PC-9 (cell line): ENCODE results near the gene KBTBD7. TPM values are rescaled to one million over a fixed set of nuclear protein-coding genes. Genes with fewer than 3 reads are reported as not detected.

Source experiments
- BruUV-seq: library from RNA; stranded (reverse); fragments of 400-500 nt; replicated peaks from 2 replicates; lab custom pipeline; 2021; lab: Mats Ljungman, UMichigan
- CTCF ChIA-PET: fragments of 300-600 bp; sonication (Branson Sonifier 250); formaldehyde crosslinking; loops from one replicate; lab custom pipeline; 2022; ENCODE audit warnings: antibody characterized with exemption; lab: Charles Lee
- POLR2A ChIA-PET: fragments of 300-600 bp; sonication (Branson Sonifier 250); formaldehyde crosslinking; loops from one replicate; lab custom pipeline; 2022; ENCODE audit warnings: antibody characterized with exemption; ENCODE audit not compliant: unreplicated experiment; lab: Charles Lee
- DNase-seq, 2 experiments: peaks; one replicate each; pipeline versions ENCODE4 v3.0.0 to v3.0.0-alpha.2; 2015 to 2022; ENCODE audit warnings: mixed read lengths in 1 of 2
- H2AFZ ChIP-seq: fragments of 200-600 bp; sonication (generic); 2 replicates; pipeline ENCODE4 v1.8.1; 2017; ENCODE audit warnings: antibody characterized with exemption
- H3F3A ChIP-seq: fragments of 200-600 bp; sonication (generic); 2 replicates; pipeline ENCODE4 v1.8.1; 2017; ENCODE audit warnings: antibody characterized with exemption, mild to moderate bottlenecking, low read depth; ENCODE audit not compliant: insufficient read depth
- H3K27ac ChIP-seq: fragments of 200-600 bp; sonication (generic); 2 replicates; pipeline ENCODE4 v1.6.1; 2016; ENCODE audit warnings: mixed run types
- H3K27me3 ChIP-seq: fragments of 200-600 bp; sonication (generic); 2 replicates; pipeline ENCODE4 v1.6.1; 2016; ENCODE audit warnings: low read depth, mixed run types; ENCODE audit not compliant: insufficient read depth
- H3K36me3 ChIP-seq: fragments of 200-600 bp; sonication (generic); 2 replicates; pipeline ENCODE4 v1.6.1; 2016; ENCODE audit warnings: low read depth, mixed run types
- H3K4me1 ChIP-seq: fragments of 200-600 bp; sonication (generic); replicated peaks from 2 replicates; pipeline ENCODE4 v1.6.1; 2016; ENCODE audit warnings: mixed run types; ENCODE audit not compliant: insufficient read depth
- H3K4me2 ChIP-seq: fragments of 200-600 bp; sonication (generic); 2 replicates; pipeline ENCODE4 v1.6.1; 2017; ENCODE audit warnings: mixed run types
- H3K4me3 ChIP-seq: fragments of 200-600 bp; sonication (generic); 2 replicates; pipeline ENCODE4 v1.6.1; 2016; ENCODE audit warnings: mixed run types
- H3K79me2 ChIP-seq: fragments of 200-600 bp; sonication (generic); 2 replicates; pipeline ENCODE4 v1.6.1; 2017; ENCODE audit warnings: low read depth, mixed run types
- H3K9me2 ChIP-seq: fragments of 200-600 bp; sonication (generic); 2 replicates; pipeline ENCODE4 v1.8.1; 2017; ENCODE audit warnings: mild to moderate bottlenecking; ENCODE audit not compliant: insufficient read depth
- H3K9me3 ChIP-seq: fragments of 200-600 bp; sonication (generic); 2 replicates; pipeline ENCODE4 v1.8.1; 2016; ENCODE audit warnings: low read depth; ENCODE audit not compliant: insufficient read depth
- H4K20me1 ChIP-seq: fragments of 200-600 bp; sonication (generic); 2 replicates; pipeline ENCODE4 v1.8.1; 2017; ENCODE audit not compliant: insufficient read depth
- CTCF ChIP-seq: fragments of 200-600 bp; sonication (generic); conservative IDR thresholded peaks from 2 replicates; pipeline ENCODE4 v1.6.1; 2017; ENCODE audit warnings: mixed run types, antibody characterized with exemption, mild to moderate bottlenecking, moderate library complexity
- EZH2 ChIP-seq: fragments of 200-600 bp; sonication (generic); IDR thresholded peaks from 2 replicates; pipeline ENCODE4 v1.8.0; 2017; ENCODE audit warnings: antibody characterized with exemption, low read depth
- intact Hi-C: fragments of 100-400 bp; cut with micrococcal nuclease; formaldehyde crosslinking; loops from one replicate; pipeline ENCODE4 v1.10.0; 2022; ENCODE audit not compliant: unreplicated experiment
- total RNA-seq: library from RNA; stranded (reverse); gene quantifications from 2 replicates; pipeline ENCODE4 v1.2.3, GENCODE V29; 2021

The KBTBD7 gene
- total RNA-seq, 1 experiment from 2014 or later, result 4.1 TPM

- Histone ChIP-seq H4K20me1 (no peaks in the 10 kb centered on the region), H3K27me3 (no peaks in the 10 kb centered on the region), H3K9me3 (no peaks in the 10 kb centered on the region), H3F3A (no peaks in the 10 kb centered on the region), H3K4me2 (no peak overlapping the region), H3K36me3 (no peaks in the 10 kb centered on the region), H2AFZ (no peak overlapping the region), H3K9me2 (no peaks in the 10 kb centered on the region), H3K27ac (no peak overlapping the region), H3K4me3 (no peak overlapping the region), H3K79me2 (no peaks in the 10 kb centered on the region), H3K4me1 (no peaks in the 10 kb centered on the region)
- CTCF ChIA-PET, result no interaction called here
- TF ChIP-seq EZH2, result no peak
- TF ChIP-seq CTCF, result no peak
- BruUV-seq, result no TSS peak
- intact Hi-C loops, result no loop called here
- POLR2A ChIA-PET, result no interaction called here
- DNase-seq, result no peak
Measured at GRCh38 chr13:41220401-41220800, 26.0 kb upstream of the KBTBD7 start.

- ChIA-PET POLR2A (no interaction called here), CTCF (no interaction called here)
- Histone ChIP-seq H3K4me2 (no peak overlapping the region), H3K9me3 (no peaks in the 10 kb centered on the region), H2AFZ (no peak overlapping the region), H3K4me1 (no peaks in the 10 kb centered on the region), H3K27me3 (no peaks in the 10 kb centered on the region), H3K4me3 (no peak overlapping the region), H3K79me2 (no peaks in the 10 kb centered on the region), H3K27ac (no peak overlapping the region), H3K9me2 (no peaks in the 10 kb centered on the region), H3F3A (no peaks in the 10 kb centered on the region), H3K36me3 (no peaks in the 10 kb centered on the region), H4K20me1 (no peaks in the 10 kb centered on the region)
- TF ChIP-seq EZH2 (no peak), CTCF (no peak)
- peak in 1 of 2 experiments; percentile 37 for DNase-seq
- intact Hi-C loops, result no loop called here
- BruUV-seq, result no TSS peak
Measured at GRCh38 chr13:41216160-41216559, 21.8 kb upstream of the KBTBD7 start.

GRCh38 chr13:41213919-41214318 lies 19.6 kb upstream of the KBTBD7 start:
- no peaks in the 10 kb centered on the region for H3F3A ChIP-seq
- no peaks in the 10 kb centered on the region for H4K20me1 ChIP-seq
- no peak overlapping the region for H3K4me3 ChIP-seq
- ChIA-PET POLR2A (no interaction called here), CTCF (no interaction called here)
- no peaks in the 10 kb centered on the region for H3K36me3 ChIP-seq
- no peak overlapping the region for H3K4me2 ChIP-seq
- H3K9me2 ChIP-seq, result no peaks in the 10 kb centered on the region
- no peak overlapping the region for H2AFZ ChIP-seq
- H3K27ac ChIP-seq, result no peak overlapping the region
- intact Hi-C loops, result no loop called here
- no peaks in the 10 kb centered on the region for H3K4me1 ChIP-seq
- no peak for DNase-seq
- no peaks in the 10 kb centered on the region for H3K9me3 ChIP-seq
- no peaks in the 10 kb centered on the region for H3K27me3 ChIP-seq
- no TSS peak for BruUV-seq
- no peak for TF ChIP-seq EZH2
- no peak for TF ChIP-seq CTCF
- H3K79me2 ChIP-seq, result no peaks in the 10 kb centered on the region
